ENCODE results near the gene TBL3.

Gene TBL3

GRCh38 chr16:1971796-1972489 is at the start of gene TBL3:
TSS of gene TBL3 (plus strand) at chr16:1972053. CDS start at chr16:1972165, 112 bp downstream.
- Histone ChIP-seq H3K27me3 (ENCODE audit: insufficient read depth, poor library complexity, severe bottlenecking) (no peaks in the 10 kb centered on the region), H3K9me3 (ENCODE audit: severe bottlenecking) (no peaks in the 10 kb centered on the region), H3K36me3 (ENCODE audit: low read depth) (peaks cover 19% of the 10 kb centered on the region; the same call in 1 of the 2 replicates), H3K27ac (ENCODE audit: poor library complexity, severe bottlenecking) (peak within 1 kb of the TSS; percentile 71), H3K4me3 (ENCODE audit: severe bottlenecking) (peak within 1 kb of the TSS; percentile 93), H3K4me1 (ENCODE audit: insufficient read depth, poor library complexity, severe bottlenecking) (no peaks in the 10 kb centered on the region)
- no peak for TF ChIP-seq CTCF (IDR thresholded peaks at IDR 0.05; ENCODE audit: poor library complexity, severe bottlenecking)
- DNase-seq (ENCODE audit: low spot score) (peak; percentile 94), ATAC-seq (ENCODE audit: low read depth) (peak; percentile 87)

GRCh38 chr16:1922357-1922756 is 49.5 kb upstream of the TBL3 start:
- no peak for ATAC-seq (ENCODE audit: low read depth)
- H3K27ac ChIP-seq (ENCODE audit: poor library complexity, severe bottlenecking): no peak overlapping the region
- H3K4me1 ChIP-seq (ENCODE audit: insufficient read depth, poor library complexity, severe bottlenecking): peaks cover 7% of the 10 kb centered on the region
- H3K9me3 ChIP-seq (ENCODE audit: severe bottlenecking): no peaks in the 10 kb centered on the region
- H3K27me3 ChIP-seq (ENCODE audit: insufficient read depth, poor library complexity, severe bottlenecking): peaks cover 30% of the 10 kb centered on the region
- TF ChIP-seq CTCF (IDR thresholded peaks at IDR 0.05; ENCODE audit: poor library complexity, severe bottlenecking): no peak
- H3K4me3 ChIP-seq (ENCODE audit: severe bottlenecking): no peak overlapping the region
- no peak for DNase-seq (ENCODE audit: low spot score)
- H3K36me3 ChIP-seq (ENCODE audit: low read depth): no peaks in the 10 kb centered on the region

GRCh38 chr16:1923299-1924034 is 48.4 kb upstream of the TBL3 start:
- peaks cover 24% of the 10 kb centered on the region for H3K27me3 ChIP-seq (ENCODE audit: insufficient read depth, poor library complexity, severe bottlenecking)
- H3K36me3 ChIP-seq (ENCODE audit: low read depth): no peaks in the 10 kb centered on the region
- H3K4me1 ChIP-seq (ENCODE audit: insufficient read depth, poor library complexity, severe bottlenecking): peaks cover 7% of the 10 kb centered on the region
- no peaks in the 10 kb centered on the region for H3K9me3 ChIP-seq (ENCODE audit: severe bottlenecking)
- DNase-seq (ENCODE audit: low spot score) (no peak), ATAC-seq (ENCODE audit: low read depth) (peak; percentile 72)
- H3K4me3 ChIP-seq (ENCODE audit: severe bottlenecking): no peak overlapping the region
- H3K27ac ChIP-seq (ENCODE audit: poor library complexity, severe bottlenecking): no peak overlapping the region
- peak; percentile 52 for TF ChIP-seq CTCF (IDR thresholded peaks at IDR 0.05; ENCODE audit: poor library complexity, severe bottlenecking)

- Histone ChIP-seq H3K27me3 (ENCODE audit: insufficient read depth, poor library complexity, severe bottlenecking) (peaks cover 18% of the 10 kb centered on the region), H3K4me1 (ENCODE audit: insufficient read depth, poor library complexity, severe bottlenecking) (peaks cover 7% of the 10 kb centered on the region), H3K4me3 (ENCODE audit: severe bottlenecking) (no peak overlapping the region), H3K36me3 (ENCODE audit: low read depth) (no peaks in the 10 kb centered on the region), H3K9me3 (ENCODE audit: severe bottlenecking) (no peaks in the 10 kb centered on the region), H3K27ac (ENCODE audit: poor library complexity, severe bottlenecking) (no peak overlapping the region)
- DNase-seq (ENCODE audit: low spot score) (no peak), ATAC-seq (ENCODE audit: low read depth) (no peak)
- no peak for TF ChIP-seq CTCF (IDR thresholded peaks at IDR 0.05; ENCODE audit: poor library complexity, severe bottlenecking)
These were observed 47.8 kb upstream of the TBL3 start for GRCh38 chr16:1924095-1924494.

- TF ChIP-seq CTCF (IDR thresholded peaks at IDR 0.05; ENCODE audit: poor library complexity, severe bottlenecking): no peak
- Histone ChIP-seq H3K36me3 (ENCODE audit: low read depth) (no peaks in the 10 kb centered on the region), H3K27me3 (ENCODE audit: insufficient read depth, poor library complexity, severe bottlenecking) (peaks cover 1% of the 10 kb centered on the region), H3K4me1 (ENCODE audit: insufficient read depth, poor library complexity, severe bottlenecking) (peaks cover 7% of the 10 kb centered on the region), H3K9me3 (ENCODE audit: severe bottlenecking) (no peaks in the 10 kb centered on the region), H3K4me3 (ENCODE audit: severe bottlenecking) (no peak overlapping the region), H3K27ac (ENCODE audit: poor library complexity, severe bottlenecking) (no peak overlapping the region)
- ATAC-seq (ENCODE audit: low read depth) (no peak), DNase-seq (ENCODE audit: low spot score) (no peak)
These were observed 45.6 kb upstream of the TBL3 start for GRCh38 chr16:1926271-1926670.
